Thyroid gland (tissue), 4 donors: ENCODE measurements around the gene LHPP.

Source experiments
- POLR2A ChIP-seq, 2 donors: fragments of 450-650 bp; IDR thresholded peaks; one replicate each; pipeline ENCODE4 v1.6.1; 2017; ENCODE audit warnings: antibody characterized with exemption in 2 of 2, mild to moderate bottlenecking in 2 of 2, moderate library complexity in 1 of 2
- TF ChIP-seq, protein P1 (sequence below), 6 experiments: fragments of 200-600 bp in 3 of 6; fragments of 450-650 bp in 3 of 6; sonication (generic) in 3 of 6; IDR thresholded peaks; one replicate each; pipeline ENCODE4 v1.5.1; 2016 to 2019; ENCODE audit warnings: antibody characterized with exemption in 6 of 6, mild to moderate bottlenecking in 2 of 6, inconsistent platforms in 1 of 6, moderate library complexity in 1 of 6

DNA sequence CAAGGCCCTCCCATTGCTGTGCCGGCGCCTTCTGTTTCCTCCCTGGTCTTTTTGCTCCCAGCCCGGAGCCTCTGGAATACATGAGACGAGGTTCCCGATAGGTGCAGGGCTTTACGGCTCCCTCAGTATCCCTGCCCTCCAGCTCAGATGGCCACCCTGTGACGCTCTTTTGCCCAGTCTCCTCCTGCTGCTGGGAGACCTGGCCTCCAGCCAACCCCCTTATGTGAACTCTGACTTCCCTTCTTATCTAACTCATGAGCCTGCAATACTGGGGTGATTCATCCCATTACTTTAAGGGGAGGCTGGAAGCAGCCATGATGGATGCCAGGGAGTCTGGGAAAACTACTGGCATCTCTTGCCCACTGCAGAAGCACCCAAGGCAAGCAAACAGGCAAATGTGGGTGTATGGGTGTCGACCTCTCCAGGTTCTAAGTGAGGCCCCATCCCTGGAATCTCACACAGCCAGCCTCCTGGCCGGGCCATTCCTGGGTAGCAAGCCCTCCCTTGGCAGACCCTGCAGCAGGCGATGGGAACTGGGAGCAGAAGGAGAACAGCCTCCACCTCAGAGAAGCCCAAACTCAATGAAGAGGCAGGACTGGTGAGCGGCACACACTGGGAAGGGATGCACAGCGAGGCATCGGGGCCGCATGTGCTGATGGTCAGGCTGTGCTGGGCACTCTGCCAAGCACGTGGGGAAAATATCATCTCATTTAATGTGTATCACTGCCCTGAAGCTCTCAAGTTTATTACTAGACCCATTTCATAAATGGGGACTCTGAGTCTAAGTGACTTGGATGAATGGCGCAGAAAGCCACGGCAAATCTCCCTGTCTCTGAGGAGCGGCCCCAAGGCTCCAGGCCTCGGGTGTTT, 185.1 kb downstream of the LHPP start:
- TF ChIP-seq POLR2A (IDR thresholded peaks at IDR 0.05), result no peak
- TF ChIP-seq, protein P1, sequence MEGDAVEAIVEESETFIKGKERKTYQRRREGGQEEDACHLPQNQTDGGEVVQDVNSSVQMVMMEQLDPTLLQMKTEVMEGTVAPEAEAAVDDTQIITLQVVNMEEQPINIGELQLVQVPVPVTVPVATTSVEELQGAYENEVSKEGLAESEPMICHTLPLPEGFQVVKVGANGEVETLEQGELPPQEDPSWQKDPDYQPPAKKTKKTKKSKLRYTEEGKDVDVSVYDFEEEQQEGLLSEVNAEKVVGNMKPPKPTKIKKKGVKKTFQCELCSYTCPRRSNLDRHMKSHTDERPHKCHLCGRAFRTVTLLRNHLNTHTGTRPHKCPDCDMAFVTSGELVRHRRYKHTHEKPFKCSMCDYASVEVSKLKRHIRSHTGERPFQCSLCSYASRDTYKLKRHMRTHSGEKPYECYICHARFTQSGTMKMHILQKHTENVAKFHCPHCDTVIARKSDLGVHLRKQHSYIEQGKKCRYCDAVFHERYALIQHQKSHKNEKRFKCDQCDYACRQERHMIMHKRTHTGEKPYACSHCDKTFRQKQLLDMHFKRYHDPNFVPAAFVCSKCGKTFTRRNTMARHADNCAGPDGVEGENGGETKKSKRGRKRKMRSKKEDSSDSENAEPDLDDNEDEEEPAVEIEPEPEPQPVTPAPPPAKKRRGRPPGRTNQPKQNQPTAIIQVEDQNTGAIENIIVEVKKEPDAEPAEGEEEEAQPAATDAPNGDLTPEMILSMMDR (IDR thresholded peaks at IDR 0.05), result no peak
